Hematopoietic multipotent progenitor cell (in vitro differentiated cells): ENCODE results near the gene DARS1. TPM values are rescaled to one million over a fixed set of nuclear protein-coding genes. Genes with fewer than 3 reads are reported as not detected.

Source experiments
- DNase-seq, 3 donors: peaks; one replicate each; pipeline ENCODE4 v3.0.0-alpha.2; 2011 to 2015; ENCODE audit warnings: low read depth in 2 of 3, low spot score in 2 of 3
- total RNA-seq: library from RNA; depleted of rRNA; stranded (reverse); fragments of >200 nt; gene quantifications from one replicate; pipeline ENCODE4 v1.2.3, GENCODE V29; 2012

Gene DARS1
- total RNA-seq, 1 donor: 57.6 TPM

- DNase-seq: peak in 2 of 3 donors; percentile 49 to 76
Measured at GRCh38 chr2:135948642-135949355, 36.6 kb downstream of the DARS1 start.

DNA sequence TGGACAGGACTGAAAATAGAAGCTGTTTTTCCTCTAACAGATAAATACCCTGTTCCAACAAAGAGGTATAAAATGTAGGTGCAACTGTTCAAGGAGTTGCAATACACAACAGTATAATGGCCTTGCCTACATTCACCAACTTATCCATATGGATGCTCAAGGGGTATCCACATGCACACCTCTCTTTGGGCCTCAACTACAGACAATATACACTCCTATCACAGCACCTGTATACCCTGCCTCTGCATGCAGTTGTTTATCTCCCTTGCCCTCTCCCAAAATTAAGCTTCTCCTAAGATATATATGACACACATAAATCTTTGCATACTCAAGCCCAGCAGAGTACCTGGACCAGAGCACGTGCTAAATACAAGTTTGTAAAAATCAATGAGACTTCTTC, 37.3 kb downstream of the DARS1 start:
- DNase-seq: no peak

- DNase-seq: no peak
Measured at GRCh38 chr2:135947483-135947882, 37.9 kb downstream of the DARS1 start.

DNA sequence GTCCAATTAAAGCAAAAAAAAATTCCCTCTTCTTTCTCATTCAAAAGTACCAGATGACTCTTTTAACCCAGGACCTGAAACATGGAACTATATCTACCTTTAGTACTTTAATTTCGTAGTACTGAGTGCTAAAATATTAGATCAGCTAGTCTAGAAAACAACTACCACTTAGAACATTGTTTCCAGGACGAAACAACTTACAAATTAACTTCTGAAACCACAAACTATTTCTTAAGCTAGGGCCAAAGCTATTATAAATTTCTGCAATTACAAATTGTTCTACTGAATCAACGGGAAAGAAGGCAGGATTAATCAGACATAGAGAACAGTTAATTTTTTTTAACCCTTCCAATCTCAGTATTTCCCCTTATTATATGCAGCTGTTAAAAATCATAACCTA, 39.9 kb downstream of the DARS1 start:
- DNase-seq: no peak

GRCh38 chr2:135944625-135945024, 40.8 kb downstream of the DARS1 start:
- DNase-seq: no peak

DNA sequence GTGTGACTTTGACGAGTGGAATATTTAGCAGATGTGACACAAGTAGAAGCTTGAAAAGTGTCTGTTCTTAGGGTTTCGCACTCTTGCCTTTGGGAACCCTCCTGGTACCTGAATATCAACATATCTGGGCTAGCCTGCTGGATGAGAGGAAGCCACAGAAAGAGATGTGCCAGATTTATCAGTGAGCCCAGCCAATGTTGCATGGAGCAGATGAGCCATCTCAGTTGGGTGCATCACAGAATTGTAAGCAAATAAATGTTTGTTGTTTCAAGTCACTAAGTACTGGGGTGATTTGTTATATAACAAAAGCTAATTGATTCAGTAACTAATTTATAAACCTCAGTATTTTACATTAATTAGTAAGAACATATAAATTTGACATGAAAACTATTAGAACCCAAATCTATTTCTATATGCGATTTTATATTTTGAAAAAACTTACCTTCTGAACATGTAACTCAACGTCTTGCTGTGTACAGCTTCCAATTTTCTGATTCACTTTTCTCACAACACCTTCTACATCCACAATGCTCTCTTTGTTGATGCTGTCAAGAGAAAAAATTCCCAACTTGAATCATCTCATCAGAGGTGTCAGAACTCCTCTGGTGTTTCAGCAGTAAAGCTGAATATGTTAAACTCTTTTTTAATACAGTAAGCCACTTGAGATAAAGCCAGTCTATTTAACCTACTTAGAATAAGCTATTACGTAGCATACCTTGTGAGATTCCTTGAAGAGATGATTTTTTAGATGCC, 42.3 kb downstream of the DARS1 start:
- DNase-seq: no peak

DNA sequence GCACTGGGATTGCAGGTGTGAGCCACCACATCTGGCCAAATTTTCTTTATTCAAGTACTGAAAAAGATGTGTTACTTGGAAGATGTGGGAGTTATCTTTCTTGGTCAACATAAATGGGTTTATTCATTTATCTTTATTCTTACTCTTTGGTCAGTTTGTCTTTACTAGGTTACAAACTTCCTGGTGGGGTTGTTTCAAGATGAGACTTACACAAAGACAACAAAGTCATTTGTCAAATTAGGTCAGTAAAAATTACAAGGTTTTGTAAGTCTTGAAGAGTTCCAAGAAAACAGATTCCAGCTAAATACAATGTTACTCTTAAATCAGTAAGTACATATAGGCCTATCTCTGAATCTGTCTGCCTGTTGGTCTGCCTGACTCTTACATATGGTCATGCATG, 48.9 kb downstream of the DARS1 start:
- no peak for DNase-seq

DNA sequence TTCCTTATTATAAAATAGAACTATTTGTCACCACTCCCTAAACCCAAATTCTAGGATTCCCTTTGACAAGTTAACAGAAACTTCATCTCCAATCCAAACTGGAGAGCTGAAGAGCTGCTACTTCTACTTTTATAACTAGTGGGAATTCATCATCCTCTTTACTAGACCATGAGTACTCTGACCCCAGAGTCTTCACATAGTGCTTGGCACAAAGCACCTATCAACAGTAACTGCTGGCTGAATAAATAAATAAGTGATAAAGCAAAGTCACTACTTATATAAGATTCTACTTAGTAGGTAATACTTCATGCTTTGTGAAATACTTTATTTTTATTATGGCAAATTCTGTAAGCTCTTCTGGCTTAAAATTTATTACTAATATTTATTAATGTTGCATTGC, 49.5 kb downstream of the DARS1 start:
- DNase-seq: no peak

DNA sequence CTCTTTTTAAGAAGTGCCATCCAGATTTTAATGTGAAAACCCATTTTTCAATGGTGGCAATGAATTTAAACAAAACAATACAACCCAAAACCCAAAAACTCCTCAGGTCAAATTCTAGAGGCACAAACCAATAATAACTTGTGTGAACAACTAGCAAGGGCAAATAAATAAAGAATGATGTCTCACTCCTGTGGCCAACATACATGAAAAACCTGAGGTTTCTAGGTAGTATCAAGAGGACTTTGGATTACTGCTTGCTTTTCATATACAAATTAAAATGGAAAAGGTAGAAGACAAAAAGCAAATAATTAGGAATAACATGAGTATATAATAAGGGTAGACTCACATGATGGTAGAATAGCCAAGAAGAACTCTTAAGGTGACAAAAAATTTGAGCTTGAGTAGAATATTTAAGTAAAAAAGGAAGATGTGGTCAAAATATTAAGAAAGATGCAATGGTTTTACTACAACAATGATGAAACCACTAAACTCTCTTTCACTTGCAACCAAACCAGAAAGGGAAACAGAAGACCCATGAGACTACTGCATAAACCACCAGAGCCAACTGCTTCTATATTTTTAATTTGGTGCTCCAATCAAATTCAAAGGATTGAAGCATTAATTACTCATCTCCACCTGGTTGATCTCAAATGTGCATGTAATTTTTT, 53.5 kb downstream of the DARS1 start:
- peak in 2 of 3 donors; percentile 16 to 71 for DNase-seq

- no peak for DNase-seq
Measured at GRCh38 chr2:135926605-135927004, 58.8 kb downstream of the DARS1 start.

DNA sequence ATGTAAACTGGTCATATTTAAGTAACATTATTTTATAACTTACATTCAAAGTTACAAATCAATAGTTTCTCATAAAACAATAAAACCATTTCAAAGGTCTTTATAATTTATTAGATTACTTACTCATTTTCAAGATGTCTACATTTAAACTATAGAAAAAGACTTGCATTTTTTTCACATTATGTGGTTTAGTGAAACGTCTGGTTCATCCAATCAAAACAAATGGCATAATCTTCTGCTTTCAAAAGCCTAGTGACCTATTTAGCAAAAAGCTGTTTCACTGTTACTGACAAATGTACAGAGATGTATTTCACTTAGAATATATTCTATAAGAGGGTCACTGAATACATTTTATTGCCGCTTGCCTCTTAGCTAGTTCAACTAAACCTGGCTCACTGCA, 59.9 kb downstream of the DARS1 start:
- no peak for DNase-seq

DNA sequence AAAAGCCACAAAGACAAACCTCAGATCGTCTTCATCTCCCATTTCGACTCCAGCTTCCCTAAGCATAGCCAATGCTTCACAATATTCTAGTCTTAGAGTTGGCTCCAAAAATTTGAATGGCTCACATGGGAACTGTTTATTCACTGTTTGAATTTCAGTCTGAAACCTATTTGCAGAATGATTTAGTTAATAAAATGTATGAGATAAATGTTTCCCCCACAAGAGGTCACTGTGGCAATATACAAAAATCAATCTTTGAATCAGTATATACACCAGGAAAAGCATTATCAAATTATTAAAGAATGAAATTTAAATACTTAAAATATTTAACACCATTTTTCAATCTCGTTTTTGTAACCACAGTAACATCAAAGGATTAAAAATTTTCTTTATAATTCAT, 69.2 kb downstream of the DARS1 start:
- peak; percentile 23 to 78 (median 43) for DNase-seq

GRCh38 chr2:135914485-135914884, 70.9 kb downstream of the DARS1 start:
- no peak for DNase-seq

DNA sequence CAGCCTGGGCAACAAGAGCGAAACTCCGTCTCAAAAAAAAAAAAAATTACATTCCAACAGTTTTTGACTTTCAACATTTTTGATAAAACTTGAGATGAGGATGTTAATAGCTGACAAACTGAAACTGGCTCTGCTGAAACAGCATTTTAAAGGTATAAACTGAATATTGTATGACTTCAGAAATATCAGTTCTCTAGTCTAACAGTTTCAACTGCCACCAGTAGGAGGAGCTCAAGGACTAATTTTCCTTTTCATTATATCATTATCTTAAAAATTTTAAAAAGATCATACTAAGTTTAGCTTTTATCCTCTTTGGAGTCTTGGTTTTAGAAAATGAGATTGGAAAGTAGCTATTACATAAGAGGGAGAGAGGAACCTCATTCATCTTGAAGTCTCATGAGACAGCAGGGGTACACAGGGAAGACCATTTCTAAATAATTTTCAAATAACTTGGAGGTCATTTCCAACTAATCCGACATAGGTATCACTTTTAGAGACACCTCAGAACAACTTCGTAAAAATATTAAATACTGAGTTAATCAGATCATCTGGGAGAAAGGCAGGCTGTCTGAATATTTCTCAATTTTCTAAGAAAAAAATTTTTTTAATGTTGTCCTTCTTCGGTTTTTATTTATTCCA, 71.6 kb downstream of the DARS1 start:
- DNase-seq: peak; percentile 51 to 84 (median 54)

GRCh38 chr2:135909976-135910375, 75.5 kb downstream of the DARS1 start:
- no peak for DNase-seq

DNA sequence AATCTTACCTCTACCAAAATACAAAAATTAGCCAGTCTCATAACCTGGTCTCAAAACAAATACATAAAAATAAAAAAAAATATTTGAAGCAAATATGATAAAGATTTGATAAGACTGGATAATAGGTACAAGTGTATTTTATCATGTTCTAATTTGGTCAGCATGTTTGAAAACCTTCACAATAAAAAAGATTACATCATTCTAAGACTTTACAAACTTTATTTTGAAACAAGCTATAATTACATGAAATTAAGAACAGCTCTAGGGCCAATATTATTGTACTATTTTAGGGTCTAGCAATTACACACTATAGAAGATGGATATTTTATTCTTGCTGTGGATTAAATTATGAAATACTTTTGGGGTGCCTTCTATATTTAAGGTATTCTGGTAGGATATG, 79.7 kb downstream of the DARS1 start:
- DNase-seq: no peak

DNA sequence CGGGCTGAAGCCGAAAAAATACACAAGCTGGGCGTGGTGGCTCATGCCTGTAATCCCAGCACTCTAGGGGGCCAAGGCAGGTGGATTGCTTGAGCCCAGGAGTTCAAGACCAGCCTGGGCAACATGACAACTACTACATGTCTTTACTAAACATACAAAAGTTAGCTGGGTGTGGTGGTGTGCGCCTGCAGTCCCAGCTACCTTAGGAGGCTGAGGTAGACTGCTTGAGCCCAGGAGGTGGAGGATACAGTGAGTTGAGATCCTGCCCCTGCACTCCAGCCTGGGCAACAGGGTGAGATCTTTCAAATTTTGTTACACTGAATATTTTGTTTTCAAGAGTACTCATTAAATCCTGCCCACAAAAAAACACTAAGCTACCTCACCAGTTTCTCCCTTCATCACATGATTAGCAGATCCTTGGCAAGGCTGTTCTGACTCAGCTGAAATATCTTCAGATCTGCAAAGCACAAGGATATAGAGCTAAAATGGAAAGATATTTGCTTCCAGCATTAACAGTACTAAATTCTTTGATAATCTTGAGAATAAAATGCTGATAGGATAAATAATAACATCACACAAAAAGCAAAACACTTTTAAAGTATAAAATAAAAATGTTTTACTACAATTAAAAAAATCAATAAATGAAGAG, 81.0 kb downstream of the DARS1 start:
- DNase-seq: peak in 1 of 3 donors; percentile 12

- DNase-seq: no peak
Measured at GRCh38 chr2:135903650-135904049, 81.8 kb downstream of the DARS1 start.

DNA sequence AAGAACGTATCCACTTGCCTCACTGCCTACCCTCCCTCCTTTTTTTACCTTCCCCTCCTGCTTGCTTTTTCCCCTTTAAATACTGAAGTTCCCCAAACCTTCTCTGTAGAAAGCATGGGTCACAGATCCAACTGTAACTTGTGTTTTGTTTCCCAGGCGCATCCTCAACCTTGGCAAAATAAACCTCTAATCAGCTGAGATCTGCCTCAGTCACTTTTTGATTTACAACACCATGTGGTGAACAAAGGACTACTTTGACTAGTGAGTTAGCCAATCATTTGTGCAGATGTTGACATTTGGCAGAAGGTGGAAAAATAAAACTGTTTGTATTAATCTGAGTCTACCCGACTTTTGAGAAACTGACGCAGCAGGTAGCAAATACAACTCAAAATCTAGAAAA, 85.9 kb downstream of the DARS1 start:
- no peak for DNase-seq

GRCh38 chr2:135898234-135898786, 87.1 kb downstream of the DARS1 start:
- DNase-seq: no peak
